ENCODE data around the gene SMPDL3A. TPM values are rescaled to one million over a fixed set of nuclear protein-coding genes. Genes with fewer than 3 reads are reported as not detected.

SMPDL3A gene
- total and polyA plus RNA-seq, 12 donors: 10.2 to 51.8 (median 34.0) TPM

DNA sequence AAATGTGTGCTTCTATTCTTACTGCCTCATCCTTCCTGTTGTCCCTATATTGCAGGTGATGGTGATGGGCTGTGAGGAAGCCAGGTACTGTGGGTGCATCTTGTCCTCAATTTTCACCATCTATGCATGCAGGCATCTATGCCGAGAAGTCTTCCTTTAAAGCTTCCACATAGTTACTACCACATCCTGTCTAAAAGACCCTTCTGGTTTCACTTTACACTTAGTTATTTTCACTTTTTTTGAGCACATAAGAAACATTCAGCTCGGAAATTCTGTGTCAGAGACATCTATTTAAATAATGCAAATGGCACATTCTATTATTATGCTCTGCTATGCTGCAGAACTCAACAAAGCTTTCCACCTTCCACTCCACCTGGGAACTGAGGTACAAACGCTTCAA, 37.7 kb upstream of the SMPDL3A start:
- no peak for TF ChIP-seq POLR2A (IDR thresholded peaks at IDR 0.05)
- TF ChIP-seq, protein P1, sequence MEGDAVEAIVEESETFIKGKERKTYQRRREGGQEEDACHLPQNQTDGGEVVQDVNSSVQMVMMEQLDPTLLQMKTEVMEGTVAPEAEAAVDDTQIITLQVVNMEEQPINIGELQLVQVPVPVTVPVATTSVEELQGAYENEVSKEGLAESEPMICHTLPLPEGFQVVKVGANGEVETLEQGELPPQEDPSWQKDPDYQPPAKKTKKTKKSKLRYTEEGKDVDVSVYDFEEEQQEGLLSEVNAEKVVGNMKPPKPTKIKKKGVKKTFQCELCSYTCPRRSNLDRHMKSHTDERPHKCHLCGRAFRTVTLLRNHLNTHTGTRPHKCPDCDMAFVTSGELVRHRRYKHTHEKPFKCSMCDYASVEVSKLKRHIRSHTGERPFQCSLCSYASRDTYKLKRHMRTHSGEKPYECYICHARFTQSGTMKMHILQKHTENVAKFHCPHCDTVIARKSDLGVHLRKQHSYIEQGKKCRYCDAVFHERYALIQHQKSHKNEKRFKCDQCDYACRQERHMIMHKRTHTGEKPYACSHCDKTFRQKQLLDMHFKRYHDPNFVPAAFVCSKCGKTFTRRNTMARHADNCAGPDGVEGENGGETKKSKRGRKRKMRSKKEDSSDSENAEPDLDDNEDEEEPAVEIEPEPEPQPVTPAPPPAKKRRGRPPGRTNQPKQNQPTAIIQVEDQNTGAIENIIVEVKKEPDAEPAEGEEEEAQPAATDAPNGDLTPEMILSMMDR (IDR thresholded peaks at IDR 0.05): no peak
- WGBS, 4 donors: 60 to 76% (median 68%) methylated on average over 3 of the region's 3 CpGs
- Histone ChIP-seq H3K27ac (no peak overlapping the region), H3K36me3 (replicated peaks in 1 of 2) (no peaks in the 10 kb centered on the region), H3K4me1 (replicated peaks in 1 of 2) (no peaks in the 10 kb centered on the region), H3K9me3 (replicated peaks in 1 of 3) (no peaks in the 10 kb centered on the region), H3K27me3 (no peaks in the 10 kb centered on the region), H3K4me3 (no peak overlapping the region)
- intact Hi-C loops (cut with DNase I): loop anchor here in 1 of 2 donors (5.0 kb wide), 1 partner anchor 76 kb away; no protein-coding TSS in a partner anchor
- no peak for DNase-seq

DNA sequence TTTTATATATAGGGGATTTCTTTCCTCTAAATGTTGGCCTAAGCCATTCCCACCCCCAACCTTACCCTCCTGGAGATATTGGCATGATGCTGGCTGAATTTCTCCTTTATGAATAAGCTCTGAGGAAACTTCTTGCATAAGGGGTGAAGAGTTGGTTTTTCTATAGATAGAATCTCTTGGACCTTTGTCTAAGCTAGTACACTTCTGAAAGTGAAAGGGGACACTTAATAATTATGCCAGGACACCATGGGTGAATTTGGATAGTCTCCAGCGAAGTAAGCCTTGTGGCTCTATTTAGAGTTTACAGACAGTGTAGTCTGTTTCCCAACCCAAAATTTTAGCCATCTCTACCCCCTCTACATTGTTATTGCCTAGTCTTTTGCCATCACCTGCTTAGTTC, 36.6 kb upstream of the SMPDL3A start:
- intact Hi-C loops (cut with DNase I): loop anchor here in 1 of 2 donors (5.0 kb wide), 1 partner anchor 75 kb away; no protein-coding TSS in a partner anchor
- Histone ChIP-seq H3K27ac (no peak overlapping the region), H3K36me3 (replicated peaks in 1 of 2) (no peaks in the 10 kb centered on the region), H3K4me3 (no peak overlapping the region), H3K4me1 (replicated peaks in 1 of 2) (no peaks in the 10 kb centered on the region), H3K27me3 (no peaks in the 10 kb centered on the region), H3K9me3 (replicated peaks in 1 of 3) (no peaks in the 10 kb centered on the region)
- 48 to 100% (median 94%) methylated on average over 1 of the region's 1 CpG for WGBS, 4 donors
- TF ChIP-seq, protein P1 (IDR thresholded peaks at IDR 0.05): no peak
- TF ChIP-seq POLR2A (IDR thresholded peaks at IDR 0.05): no peak
- no peak for DNase-seq

DNA sequence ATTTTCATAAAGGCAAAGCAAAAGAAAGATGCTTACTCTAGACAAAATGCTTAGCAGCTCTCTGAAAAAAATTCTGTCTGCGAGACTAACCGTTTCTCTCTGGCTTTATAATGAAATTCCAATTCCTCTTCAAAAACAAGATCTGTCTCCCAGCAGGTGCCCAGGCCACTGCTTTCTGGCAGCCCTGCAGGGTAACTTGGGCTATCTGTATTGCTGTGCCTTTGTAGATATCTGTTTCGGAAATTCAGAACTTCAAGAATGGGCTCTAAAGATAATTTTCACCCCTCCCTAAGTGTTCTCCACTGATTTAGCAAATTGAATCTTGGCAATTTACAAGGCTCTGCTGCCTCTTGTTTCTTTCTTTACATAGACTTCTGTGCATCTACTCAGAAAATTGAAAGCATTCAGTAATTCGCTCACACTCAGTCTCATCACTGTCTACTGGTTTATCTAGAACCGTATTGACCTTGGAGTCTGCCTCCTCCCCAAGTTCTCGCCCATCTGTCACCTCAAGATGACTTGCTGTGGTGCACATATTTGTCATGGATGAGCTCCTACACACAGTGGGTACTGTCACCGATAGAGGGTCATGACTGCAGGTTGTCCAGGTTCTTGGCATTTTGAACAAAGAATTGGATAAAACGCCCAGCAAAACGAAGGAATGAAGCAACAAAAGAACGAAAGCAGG, 35.9 kb upstream of the SMPDL3A start:
- H3K36me3 ChIP-seq (replicated peaks in 1 of 2): no peaks in the 10 kb centered on the region
- peak overlapping the region in 1 of 4 donors; percentile 25 for H3K4me3 ChIP-seq
- no peaks in the 10 kb centered on the region for H3K4me1 ChIP-seq (replicated peaks in 1 of 2)
- H3K27ac ChIP-seq: peak overlapping the region in 2 of 5 donors; percentile 28 to 57
- intact Hi-C loops (cut with DNase I): loop anchor here in 1 of 2 donors (5.0 kb wide), 1 partner anchor 74 kb away; no protein-coding TSS in a partner anchor
- TF ChIP-seq POLR2A (IDR thresholded peaks at IDR 0.05): no peak
- TF ChIP-seq, protein P1 (IDR thresholded peaks at IDR 0.05): no peak
- WGBS, 4 donors: 73 to 82% (median 78%) methylated on average over 10 of the region's 10 CpGs
- no peak for DNase-seq
- H3K27me3 ChIP-seq: no peaks in the 10 kb centered on the region
- no peaks in the 10 kb centered on the region for H3K9me3 ChIP-seq (replicated peaks in 1 of 3)

DNA sequence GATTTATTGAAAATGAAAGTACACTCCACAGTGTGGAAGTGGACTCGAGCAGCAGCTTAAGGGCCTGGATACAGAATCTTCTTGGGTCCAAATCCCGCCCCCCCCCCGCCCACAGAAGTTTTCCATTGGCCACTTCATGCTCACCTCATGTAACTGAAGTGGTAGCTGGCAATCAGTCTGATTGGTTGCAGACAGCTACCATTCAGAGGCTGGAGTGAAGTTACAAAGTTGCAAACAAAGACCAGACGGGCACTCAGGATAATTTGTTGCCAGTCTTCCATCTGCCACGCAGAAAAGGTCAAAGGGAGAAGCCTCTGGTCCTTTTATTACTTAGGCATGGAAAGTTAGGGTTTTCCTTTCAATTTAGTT, 35.4 kb upstream of the SMPDL3A start:
- Histone ChIP-seq H3K9me3 (replicated peaks in 1 of 3) (no peaks in the 10 kb centered on the region), H3K4me3 (peak overlapping the region in 1 of 4 donors; percentile 25), H3K27me3 (no peaks in the 10 kb centered on the region), H3K4me1 (replicated peaks in 1 of 2) (no peaks in the 10 kb centered on the region), H3K36me3 (replicated peaks in 1 of 2) (no peaks in the 10 kb centered on the region), H3K27ac (peak overlapping the region in 2 of 5 donors; percentile 28 to 57)
- TF ChIP-seq POLR2A (IDR thresholded peaks at IDR 0.05): peak in 1 of 2 donors; percentile 25
- TF ChIP-seq, protein P1 (IDR thresholded peaks at IDR 0.05): no peak
- WGBS, 4 donors: 33 to 48% (median 35%) methylated on average over 4 to 5 of the region's 5 CpGs
- peak in 3 of 7 donors; percentile 26 to 35 (median 29) for DNase-seq
- intact Hi-C loops (cut with DNase I): loop anchor here in 1 of 2 donors (5.0 kb wide), 1 partner anchor 74 kb away; no protein-coding TSS in a partner anchor
